Testis (tissue), 3 donors: ENCODE measurements around the gene NUMBL. TPM values are rescaled to one million over a fixed set of nuclear protein-coding genes. Genes with fewer than 3 reads are reported as not detected.
"Not testable (repeated sequence)": the region's sequence is repeated elsewhere in the genome, so short reads cannot be mapped to it uniquely, and the experiment has no call there.

Source experiments
- DNase-seq: peaks from one replicate; pipeline ENCODE4 v3.0.0-alpha.2; 2019
- H3K27ac ChIP-seq, 2 donors: fragments of 200-600 bp; sonication (generic); one replicate each; pipeline ENCODE4 v1.5.1; 2019
- H3K27me3 ChIP-seq: fragments of 200-600 bp; sonication (generic); one replicate; pipeline ENCODE4 v1.5.1; 2019
- H3K36me3 ChIP-seq: fragments of 200-600 bp; sonication (generic); one replicate; pipeline ENCODE4 v1.5.1; 2017; ENCODE audit warnings: low read depth; ENCODE audit errors: missing control alignments
- H3K4me1 ChIP-seq: fragments of 200-600 bp; sonication (generic); one replicate; pipeline ENCODE4 v1.5.1; 2019
- H3K4me3 ChIP-seq, 2 donors: fragments of 200-600 bp; sonication (generic); one replicate each; pipeline ENCODE4 v1.5.1; 2017 to 2019
- H3K9me3 ChIP-seq: fragments of 200-600 bp; sonication (generic); one replicate; pipeline ENCODE4 v1.5.1; 2017
- POLR2A ChIP-seq: fragments of 450-650 bp; IDR thresholded peaks from one replicate; pipeline ENCODE4 v1.6.1; 2017; ENCODE audit warnings: antibody characterized with exemption, mild to moderate bottlenecking, moderate library complexity
- WGBS, 2 donors: methylation state at CpG; one replicate each; pipeline ENCODE4 v1.1.5; 2018; 5-methylcytosine and 5-hydroxymethylcytosine counted together
- intact Hi-C: fragments of 100-400 bp; cut with DNase I; formaldehyde crosslinking; loops from one replicate; pipeline ENCODE4 v1.15.1; 2023; ENCODE audit warnings: low total_unique reads
- polyA plus RNA-seq: library from polyadenylated mRNA; stranded (reverse); fragments of 350-450 nt; fragmentation: Illumina TruSeq; extraction: RNeasy Lipid Tissue Mini Kit (QIAGEN cat#74804); gene quantifications from one replicate; pipeline ENCODE4 v1.2.3, GENCODE V29; 2014; ENCODE audit warnings: low read depth, low replicate concordance; ENCODE audit not compliant: insufficient read depth
- total RNA-seq, 2 donors: library from RNA; depleted of rRNA; stranded (reverse); fragments of >200 nt; gene quantifications; one replicate each; pipeline ENCODE4 v1.2.3, GENCODE V29; 2016
- TF ChIP-seq, protein P1 (sequence below), 3 experiments: fragments of 450-650 bp in 2 of 3; fragments of 200-600 bp in 1 of 3; sonication (generic) in 1 of 3; IDR thresholded peaks; one replicate each; pipeline ENCODE4 v1.5.1; 2016 to 2019; ENCODE audit warnings: antibody characterized with exemption in 3 of 3, mild to moderate bottlenecking in 2 of 3, moderate library complexity in 1 of 3

Gene NUMBL
- total and polyA plus RNA-seq, 3 donors from 2014 or later = 19.9 to 52.1 (median 42.7) TPM

DNA sequence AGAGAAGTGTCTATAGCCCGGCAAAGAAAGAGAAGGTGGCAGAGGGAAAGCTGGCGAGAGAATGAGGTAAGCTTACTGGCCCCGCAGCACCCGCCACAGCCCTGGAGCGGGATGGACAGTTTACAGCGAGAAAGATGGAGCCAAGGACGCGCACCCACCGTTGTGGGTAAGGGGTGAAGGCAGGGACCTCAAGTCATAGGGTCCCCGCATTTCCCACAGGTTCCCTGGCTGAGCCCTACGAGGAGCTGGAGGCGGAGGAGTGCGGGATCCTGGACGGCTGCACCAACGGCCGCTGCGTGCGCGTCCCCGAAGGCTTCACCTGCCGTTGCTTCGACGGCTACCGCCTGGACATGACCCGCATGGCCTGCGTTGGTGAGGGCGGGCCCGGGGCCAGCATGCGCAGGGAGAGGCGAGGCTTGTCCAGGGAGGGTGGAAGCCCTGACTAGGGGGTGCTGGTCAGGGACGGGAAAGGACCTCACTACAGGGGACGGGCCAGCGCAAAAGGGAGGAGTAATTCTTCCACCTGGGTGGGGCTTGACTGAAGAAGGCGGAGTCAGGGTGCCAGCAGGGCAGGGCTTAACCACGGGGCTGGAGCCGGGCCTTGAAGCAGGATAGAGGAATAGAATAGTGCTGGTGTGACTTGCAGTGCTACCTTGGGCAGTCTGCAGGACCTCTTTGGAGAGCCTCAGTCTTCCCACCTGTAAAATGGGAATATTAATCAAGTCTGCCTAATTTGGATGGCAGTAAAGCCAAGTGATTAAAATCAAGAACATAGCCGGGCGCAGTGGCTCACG lies 62.8 kb downstream of the NUMBL start:
- Histone ChIP-seq H3K9me3 (no peaks in the 10 kb centered on the region), H3K36me3 (no peaks in the 10 kb centered on the region), H3K4me1 (no peaks in the 10 kb centered on the region), H3K27ac (no peak overlapping the region), H3K27me3 (no peaks in the 10 kb centered on the region), H3K4me3 (no peak overlapping the region)
- intact Hi-C loops = no loop called here
- DNase-seq = no peak
- TF ChIP-seq POLR2A = no peak
- TF ChIP-seq, protein P1, sequence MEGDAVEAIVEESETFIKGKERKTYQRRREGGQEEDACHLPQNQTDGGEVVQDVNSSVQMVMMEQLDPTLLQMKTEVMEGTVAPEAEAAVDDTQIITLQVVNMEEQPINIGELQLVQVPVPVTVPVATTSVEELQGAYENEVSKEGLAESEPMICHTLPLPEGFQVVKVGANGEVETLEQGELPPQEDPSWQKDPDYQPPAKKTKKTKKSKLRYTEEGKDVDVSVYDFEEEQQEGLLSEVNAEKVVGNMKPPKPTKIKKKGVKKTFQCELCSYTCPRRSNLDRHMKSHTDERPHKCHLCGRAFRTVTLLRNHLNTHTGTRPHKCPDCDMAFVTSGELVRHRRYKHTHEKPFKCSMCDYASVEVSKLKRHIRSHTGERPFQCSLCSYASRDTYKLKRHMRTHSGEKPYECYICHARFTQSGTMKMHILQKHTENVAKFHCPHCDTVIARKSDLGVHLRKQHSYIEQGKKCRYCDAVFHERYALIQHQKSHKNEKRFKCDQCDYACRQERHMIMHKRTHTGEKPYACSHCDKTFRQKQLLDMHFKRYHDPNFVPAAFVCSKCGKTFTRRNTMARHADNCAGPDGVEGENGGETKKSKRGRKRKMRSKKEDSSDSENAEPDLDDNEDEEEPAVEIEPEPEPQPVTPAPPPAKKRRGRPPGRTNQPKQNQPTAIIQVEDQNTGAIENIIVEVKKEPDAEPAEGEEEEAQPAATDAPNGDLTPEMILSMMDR (IDR thresholded peaks at IDR 0.05) = no peak
- 42 to 72% methylated on average over 23 to 39 of the region's 39 CpGs for WGBS, 2 donors

DNA sequence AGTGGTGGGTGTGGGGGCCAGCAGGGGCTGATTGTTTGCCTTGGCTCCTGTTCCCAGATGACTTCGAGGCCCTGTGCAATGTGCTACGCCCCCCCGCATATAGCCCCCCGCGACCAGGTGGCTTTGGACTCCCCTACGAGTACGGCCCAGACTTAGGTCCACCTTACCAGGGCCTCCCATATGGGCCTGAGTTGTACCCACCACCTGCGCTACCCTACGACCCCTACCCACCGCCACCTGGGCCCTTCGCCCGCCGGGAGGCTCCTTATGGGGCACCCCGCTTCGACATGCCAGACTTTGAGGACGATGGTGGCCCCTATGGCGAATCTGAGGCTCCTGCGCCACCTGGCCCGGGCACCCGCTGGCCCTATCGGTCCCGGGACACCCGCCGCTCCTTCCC lies 63.5 kb downstream of the NUMBL start:
- no peak for DNase-seq
- WGBS, 2 donors = 75 to 92% methylated on average over 16 to 24 of the region's 24 CpGs
- Histone ChIP-seq H3K27me3 (no peaks in the 10 kb centered on the region), H3K27ac (no peak overlapping the region), H3K36me3 (no peaks in the 10 kb centered on the region), H3K4me1 (no peaks in the 10 kb centered on the region), H3K9me3 (no peaks in the 10 kb centered on the region), H3K4me3 (no peak overlapping the region)
- intact Hi-C loops = no loop called here
- no peak for TF ChIP-seq POLR2A
- TF ChIP-seq, protein P1 (IDR thresholded peaks at IDR 0.05) = no peak

DNA sequence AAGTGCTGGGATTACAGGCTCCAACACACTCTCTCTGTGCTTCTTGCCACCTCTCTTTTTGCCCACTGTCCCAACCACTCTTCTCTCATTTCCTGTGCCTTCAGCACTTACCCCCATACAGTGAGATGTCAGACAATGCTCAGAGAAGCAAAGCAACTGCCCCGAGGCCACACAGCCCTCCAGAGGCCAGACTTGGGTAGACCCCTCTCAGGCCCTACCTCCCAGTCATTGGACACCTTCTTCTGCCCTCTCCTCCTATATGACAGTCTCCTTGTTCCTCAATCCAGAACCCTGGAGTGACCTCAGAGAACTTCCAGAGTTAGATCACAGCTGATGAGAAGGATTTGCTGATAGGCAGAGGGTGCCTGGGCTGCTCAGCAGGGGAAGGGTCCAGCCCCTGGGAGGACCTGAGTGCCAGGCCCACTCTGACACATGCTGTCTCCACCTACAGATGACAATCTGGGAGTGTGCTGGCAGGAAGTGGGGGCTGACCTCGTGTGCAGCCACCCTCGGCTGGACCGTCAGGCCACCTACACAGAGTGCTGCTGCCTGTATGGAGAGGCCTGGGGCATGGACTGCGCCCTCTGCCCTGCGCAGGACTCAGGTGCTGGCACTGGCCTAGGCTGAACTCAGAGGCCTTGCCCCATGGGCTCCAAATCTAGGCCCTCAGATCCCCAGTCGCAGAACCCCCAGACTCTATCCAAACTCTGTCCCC lies 64.9 kb downstream of the NUMBL start:
- H3K36me3 ChIP-seq = no peaks in the 10 kb centered on the region
- H3K9me3 ChIP-seq = no peaks in the 10 kb centered on the region
- H3K4me1 ChIP-seq = no peaks in the 10 kb centered on the region
- no peak for DNase-seq
- intact Hi-C loops = no loop called here
- WGBS, 2 donors = 74 to 78% methylated on average over 1 to 7 of the region's 7 CpGs
- H3K27ac ChIP-seq = no peak overlapping the region
- TF ChIP-seq, protein P1 (IDR thresholded peaks at IDR 0.05) = no peak
- TF ChIP-seq POLR2A = no peak
- H3K4me3 ChIP-seq = no peak overlapping the region
- no peaks in the 10 kb centered on the region for H3K27me3 ChIP-seq

DNA sequence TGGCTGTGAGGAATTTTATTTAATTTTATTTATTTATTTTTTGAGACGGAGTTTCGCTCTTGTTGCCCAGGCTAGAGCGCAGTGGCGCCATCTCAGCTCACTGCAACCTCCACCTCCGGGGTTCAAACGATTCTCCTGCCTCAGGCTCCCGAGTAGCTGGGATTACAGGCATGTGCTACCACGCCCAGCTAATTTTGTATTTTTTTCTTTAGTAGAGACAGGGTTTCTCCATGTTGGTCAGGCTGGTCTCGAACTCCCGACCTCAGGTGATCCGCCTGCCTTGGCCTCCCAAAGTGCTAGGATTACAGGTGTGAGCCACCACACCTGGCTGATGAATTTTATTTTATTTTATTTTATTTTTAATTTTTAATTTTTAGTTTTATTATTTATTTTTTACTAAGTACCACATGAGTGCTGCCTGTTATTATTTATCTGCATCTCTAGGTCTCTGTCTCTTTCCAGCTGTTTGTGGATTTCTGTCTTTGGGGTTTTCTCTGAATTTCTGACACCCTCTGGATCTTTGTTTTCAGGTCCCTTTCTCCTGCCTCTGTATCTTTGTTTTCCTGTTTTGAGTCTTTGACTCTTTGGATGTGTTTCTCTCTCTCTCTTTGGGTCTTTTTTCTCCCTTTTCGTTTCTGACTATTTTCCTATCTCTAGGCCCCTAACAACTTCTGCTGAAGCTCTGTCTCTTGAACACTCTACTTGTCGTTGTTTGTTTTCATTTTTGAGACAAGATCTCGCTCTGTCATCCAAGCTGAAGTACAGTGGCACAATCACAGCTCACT lies 65.9 kb downstream of the NUMBL start:
- H3K27me3 ChIP-seq, H3K9me3 ChIP-seq, H3K4me1 ChIP-seq, DNase-seq, intact Hi-C loops, H3K4me3 ChIP-seq, H3K36me3 ChIP-seq, H3K27ac ChIP-seq: not testable (repeated sequence)
- 67 to 80% methylated on average over 14 of the region's 14 CpGs for WGBS, 2 donors
